Glomerular visceral epithelial cell (primary cell): Measurements from ENCODE around the gene CARD10.
"Not testable (repeated sequence)": the region's sequence is repeated elsewhere in the genome, so short reads cannot be mapped to it uniquely, and the experiment has no call there.

Experiments used
- DNase-seq: peaks from one replicate; pipeline ENCODE4 v3.0.0-alpha.2; 2016; ENCODE audit errors: extremely low spot score

CARD10 gene

DNA sequence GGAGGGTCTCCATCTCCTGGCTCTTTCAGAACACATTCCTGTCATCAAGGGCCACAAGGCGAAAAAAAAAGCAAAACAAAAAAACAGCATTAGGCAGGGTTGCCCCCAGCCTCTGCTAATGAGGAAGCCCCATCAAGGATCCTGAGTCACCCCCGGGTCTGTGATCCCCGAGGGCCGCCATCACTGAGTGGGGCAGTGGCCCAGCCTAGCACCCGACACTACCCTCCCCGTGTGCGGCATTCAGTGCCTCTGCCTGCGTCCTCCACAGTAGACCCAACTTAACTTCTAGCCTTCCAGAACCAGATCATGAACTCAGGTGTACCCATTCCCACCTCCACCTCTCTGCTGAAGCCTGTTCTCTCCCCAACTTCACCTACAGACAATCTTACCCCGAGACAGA is 34.5 kb upstream of the CARD10 start:
- DNase-seq: no peak

DNA sequence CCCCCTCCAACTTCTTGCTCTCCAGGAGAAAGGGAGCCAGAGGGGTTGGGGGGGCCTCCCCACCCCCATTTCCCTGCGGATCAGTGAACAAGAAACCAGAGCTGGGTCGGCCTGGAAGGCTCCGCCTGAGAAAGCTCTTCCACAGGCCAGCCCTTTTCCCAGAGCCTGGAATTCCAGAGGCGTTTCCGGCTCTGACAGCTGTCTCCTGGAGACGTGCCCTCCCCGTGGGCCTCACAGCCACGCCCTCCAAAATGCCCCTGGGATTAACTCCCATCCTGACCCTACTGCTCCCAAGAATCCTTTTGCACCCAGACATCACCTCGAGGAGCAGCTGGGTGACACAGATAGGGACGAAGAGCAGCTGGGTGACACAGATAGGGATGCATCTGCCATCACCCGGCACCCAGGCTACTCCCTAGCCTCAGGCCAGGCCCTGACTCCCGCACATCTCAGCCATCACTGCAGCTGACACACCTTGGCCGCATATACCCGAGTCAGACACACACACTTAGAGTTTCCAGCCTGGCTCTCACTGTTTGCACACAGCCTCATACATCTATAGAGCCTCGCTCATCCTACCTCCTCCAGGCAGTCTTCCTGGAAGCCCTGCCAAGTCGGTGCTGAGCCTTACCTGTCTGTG is 33.4 kb upstream of the CARD10 start:
- DNase-seq: peak; percentile 55

DNA sequence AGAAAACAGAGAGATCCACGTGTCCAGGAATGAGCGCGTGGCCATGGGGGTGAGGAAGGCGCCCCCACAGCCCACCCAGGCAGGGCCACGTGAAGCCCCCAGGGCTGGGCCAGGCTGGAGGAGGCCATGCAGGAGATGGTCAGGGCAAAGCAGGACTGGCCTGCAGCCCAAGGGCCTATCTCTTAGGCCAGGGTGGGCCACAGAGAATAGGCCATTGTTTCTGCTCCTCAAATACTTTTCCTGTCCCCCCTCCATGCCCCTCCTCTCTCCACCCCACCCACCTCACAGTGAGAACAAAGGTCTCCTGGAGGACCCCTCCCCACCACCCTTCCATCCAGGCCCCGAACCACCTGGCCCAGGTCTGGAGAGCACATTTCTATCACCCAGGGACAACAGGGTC is 32.8 kb upstream of the CARD10 start:
- DNase-seq: no peak

DNA sequence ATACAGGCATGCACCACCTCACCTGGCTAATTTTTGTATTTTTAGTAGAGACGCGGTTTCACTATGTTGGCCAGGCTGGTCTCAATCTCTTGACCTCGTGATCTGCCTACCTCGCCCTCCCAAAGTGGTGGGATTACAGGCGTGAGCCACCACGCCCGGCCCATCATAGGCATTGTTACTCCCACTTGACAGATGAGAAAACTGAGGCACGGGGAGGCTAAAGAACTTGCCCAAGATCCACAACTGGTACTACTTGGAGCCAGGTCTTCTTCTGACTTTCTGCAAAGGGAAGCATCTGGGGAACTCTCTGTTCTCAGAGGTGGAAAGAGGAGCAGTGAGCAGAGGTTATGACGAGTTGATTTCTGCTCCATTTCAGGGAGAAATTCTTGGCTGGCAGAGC is 31.7 kb upstream of the CARD10 start:
- DNase-seq: not testable (repeated sequence)

DNA sequence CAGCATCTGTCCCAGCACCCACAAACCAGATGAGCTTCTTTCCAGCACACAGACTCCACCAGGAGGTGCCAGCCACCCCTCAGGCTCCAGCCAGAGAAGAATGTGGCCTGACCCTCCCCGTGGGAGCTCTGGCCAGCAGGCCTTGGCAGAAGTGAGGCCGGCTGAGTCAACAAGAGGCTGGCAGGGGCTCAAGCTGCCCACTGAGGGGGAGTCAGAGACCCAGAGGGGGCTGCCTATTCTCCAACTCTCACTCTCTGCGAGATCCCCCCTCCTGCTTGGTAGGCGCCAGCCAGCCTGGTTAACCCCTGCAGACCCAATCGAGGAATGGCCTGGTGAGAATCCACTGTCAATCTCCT is 30.5 kb upstream of the CARD10 start:
- DNase-seq: peak; percentile 68

DNA sequence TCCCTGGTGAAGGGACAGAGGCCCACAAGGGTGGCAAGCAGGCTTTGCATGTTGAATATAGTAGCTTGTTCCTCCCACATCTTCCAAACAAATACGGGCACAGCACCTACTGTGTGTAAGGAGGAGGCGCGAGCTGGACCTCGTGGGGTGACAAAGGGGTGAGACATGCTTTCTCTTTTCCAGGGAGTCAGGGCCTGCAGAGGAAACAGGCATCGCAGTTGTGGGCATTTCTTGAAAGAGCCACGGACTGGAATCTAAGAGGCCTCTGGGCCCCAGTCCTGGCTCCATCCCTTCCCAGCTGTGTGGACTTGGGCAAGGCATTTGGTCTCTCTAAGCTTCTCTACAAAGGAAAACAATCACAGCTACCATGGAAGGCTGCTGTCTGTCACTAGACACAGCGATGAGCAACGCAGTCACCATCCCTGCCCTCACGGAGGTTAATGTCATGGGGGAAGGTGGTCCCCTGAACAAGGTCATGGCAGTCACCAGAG is 28.1 kb upstream of the CARD10 start:
- no peak for DNase-seq

DNA sequence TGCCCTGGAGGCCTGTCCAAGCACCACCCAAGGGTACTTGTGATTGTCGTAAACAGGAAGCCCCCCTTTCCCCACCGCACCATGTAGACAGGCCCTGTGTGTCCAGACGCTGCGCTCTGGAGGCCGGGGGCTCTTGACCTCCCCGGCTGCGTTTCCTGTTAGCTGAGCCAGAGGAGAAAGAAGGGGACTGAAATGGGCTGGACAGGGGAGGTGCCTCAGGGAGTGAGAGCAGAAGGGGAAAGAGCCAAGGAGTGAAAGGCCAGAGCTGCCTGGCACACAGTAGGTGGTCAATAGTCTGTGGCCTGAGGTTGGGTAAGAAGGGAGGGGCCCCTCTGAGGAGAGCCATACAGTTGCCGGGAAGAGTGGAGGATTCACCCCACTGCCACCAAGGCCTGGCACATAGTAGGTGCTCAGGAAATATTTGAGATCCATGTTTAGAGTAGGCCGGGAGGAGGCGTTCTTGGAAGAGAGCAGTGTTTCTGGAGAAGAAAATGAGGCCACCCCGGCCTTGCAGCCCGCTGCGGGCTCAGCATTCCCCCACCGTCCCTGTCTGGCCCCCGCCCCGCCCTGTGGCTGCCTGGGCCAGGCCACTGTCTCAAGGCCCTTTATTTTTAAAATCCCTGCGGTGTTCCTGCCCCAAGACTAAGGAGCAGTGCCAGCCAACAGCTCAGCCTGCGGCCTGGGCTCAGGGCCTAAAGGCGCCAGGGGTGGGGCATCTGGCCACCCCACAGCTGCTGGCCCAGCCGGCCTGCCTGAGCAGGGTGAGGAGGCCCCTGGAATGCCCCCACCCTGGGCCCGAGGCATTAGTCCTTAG is 27.4 kb upstream of the CARD10 start:
- peak; percentile 69 for DNase-seq

DNA sequence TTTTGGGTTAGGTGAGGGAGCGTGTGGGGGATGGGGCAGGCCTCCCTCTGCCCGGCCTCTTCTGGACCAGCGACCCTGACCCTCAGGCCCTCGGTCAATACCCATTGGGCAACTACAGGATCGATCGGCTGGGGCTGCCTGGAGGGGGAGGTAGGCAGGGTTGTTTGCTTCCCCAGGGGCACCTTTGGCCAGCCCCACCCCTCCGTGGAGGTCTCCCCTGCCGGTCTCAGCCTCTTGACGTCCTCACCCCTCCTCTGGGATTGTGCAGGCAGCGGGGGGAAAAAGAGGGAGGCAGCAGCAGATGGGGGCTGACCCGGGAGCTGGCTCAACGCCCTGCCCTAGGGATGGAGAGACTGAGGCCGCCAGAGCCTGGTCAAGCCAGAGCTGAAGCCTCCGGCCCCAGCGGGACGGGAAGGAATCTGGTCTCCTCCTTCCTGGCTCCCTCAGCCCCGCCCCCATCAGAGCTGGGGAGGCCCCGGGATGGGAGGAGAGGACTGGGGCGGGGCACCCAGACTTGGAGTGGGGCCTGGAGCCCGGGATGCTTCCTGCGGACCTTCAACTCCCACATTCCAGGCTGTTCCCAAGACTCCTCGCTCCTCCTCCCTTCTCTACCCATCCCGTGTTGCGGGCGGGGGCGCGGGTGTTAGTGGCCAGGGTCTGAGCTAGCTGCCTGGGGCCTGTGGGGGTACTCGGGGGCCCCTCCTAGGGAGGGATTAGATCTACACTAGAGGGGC is 26.7 kb upstream of the CARD10 start:
- peak; percentile 94 for DNase-seq

DNA sequence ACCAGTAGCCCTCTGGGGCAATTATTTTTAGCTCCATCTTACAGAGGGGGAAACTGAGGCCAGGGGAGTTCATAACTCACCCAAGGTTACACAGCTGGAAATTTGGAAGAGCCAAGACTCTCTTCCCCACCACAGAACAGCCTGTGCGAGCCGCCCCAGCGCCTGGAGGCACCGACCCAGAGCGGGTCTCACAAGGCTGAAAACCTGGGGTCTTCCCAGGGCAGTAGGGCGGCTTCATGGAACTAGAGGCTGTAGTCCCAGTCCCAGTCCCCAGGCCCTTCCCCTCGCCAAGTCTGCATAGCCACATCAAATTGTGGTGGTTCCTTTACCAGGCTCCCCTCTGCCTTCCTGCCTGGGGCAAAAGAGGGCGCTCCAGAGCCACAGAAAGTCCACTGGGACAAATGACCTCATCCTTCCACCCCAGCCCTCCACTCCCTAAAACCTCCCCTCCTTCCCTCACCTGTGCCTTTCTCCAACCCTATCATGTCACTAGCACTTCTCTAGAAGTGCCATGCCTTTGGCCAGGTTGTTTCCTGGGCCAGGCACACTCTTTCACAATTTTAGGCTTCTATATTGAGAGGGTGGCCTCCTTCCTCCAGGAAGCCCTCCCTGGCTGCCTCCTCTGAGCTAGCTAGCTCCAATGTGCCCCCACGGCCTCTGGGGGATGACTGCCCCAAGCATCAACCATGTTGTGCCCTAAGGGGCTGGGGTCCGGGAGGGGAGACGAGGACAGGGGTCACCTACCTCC is 25.9 kb upstream of the CARD10 start:
- peak; percentile 69 for DNase-seq

DNA sequence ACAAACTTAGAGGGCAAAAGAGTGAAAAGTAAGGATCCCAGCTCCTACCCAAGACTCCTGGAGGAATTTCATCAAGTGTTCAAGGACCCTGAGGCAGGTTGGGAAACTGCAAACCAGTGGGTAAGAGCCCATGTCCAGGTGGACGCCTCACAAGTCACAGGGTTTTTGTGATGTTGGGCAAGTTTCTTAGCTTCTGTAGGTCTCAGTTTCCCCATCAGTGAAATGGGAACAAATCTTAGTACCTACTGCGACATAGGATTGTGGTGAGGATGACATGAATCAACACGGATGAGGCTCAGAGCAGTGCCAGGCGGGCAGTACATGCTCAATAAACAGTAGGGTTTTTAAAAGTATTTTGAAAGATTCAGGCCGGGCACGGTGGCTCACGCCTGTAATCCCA is 23.7 kb upstream of the CARD10 start:
- DNase-seq: no peak

DNA sequence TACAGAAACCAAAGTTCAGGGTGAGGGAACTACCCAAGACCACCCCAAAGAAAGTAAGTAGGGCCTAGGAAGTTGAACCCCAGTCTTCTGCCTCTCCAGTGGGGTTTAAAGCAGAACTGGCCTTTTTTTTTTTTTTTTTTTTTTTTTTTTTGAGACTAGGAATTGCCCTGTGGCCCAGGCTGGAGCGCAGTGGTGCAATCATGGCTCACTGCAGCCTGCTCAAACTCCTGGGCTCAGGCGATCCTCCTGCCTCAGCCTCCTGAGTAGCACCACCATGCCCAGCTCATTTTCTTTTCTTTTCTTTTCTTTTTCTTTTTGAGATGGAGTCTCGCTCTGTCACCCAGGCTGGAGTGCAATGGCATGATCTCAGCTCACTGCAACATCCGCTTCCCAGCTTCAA is 23.2 kb upstream of the CARD10 start:
- DNase-seq: not testable (repeated sequence)

DNA sequence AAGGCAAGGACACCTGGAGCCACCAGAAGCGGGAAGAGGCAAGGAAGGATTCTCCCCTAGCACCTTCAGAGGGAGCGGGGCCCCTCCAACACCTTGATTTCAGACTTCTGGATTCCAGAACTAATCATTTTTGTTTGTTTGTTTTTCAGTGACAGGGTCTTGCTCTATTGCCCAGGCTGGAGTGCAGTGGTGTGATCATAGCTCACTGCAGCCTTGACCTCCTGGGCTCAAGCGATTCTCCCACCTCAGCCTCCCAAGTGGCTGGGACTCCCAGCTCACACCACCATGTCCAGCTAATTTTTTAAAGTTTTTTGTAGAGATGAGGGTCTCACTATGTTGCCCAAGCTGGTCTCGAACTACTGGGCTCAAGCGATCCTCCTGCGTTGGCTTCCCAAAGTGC is 20.6 kb upstream of the CARD10 start:
- DNase-seq: not testable (repeated sequence)

DNA sequence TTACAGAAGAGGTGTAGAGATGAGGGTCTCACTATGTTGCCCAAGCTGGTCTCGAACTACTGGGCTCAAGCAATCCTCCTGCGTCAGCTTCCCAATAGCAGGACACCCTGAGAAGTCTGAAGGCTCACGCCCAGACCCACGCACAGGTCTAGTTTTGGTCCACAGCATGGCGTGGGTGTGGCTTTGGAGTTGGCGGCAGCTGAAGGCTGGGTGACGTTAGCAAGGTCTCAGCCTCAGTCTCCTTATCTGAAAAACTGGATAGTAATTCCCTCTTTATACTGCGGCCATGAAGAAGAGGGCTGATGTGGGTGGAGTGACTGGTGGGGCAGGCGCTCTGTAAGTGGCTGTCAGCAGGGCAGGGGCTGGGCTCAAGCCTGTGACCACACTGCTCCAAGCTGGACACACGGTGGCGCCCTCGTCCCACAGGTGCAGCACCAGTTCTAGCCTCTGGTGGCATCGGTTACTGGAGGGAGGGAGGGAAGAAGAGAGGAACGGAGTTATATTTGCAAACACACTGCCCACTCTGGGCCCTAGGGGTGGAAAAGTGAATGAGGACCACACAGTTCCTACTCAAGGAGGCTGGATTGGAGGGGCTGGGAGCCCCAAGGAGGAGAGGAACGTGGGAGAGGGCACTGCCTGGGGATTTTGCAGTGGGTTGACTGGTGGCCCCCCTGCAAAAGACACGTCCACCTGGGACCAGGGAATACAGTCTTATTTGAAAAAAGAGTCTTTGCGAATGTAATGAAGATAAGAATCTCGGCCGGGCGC is 19.6 kb upstream of the CARD10 start:
- DNase-seq: peak; percentile 91

DNA sequence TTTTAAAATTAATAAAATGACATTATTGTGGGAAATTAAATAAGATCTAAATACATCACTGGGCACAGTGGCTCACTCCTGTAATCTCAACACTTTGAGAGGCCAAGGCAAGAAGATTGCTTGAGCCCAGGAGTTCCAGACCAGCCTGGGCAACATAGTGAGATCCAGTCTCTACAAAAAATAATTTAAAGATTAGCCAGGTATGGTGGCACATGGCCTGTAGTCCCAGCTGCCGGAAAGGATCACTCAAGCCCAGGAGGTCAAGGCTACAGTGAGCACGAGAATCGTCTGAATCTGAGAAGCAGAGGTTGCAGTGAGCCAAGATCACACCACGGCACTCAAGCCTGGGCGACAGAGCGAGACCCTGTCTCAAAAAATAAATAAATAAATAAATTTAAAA is 15.9 kb upstream of the CARD10 start:
- no peak for DNase-seq

DNA sequence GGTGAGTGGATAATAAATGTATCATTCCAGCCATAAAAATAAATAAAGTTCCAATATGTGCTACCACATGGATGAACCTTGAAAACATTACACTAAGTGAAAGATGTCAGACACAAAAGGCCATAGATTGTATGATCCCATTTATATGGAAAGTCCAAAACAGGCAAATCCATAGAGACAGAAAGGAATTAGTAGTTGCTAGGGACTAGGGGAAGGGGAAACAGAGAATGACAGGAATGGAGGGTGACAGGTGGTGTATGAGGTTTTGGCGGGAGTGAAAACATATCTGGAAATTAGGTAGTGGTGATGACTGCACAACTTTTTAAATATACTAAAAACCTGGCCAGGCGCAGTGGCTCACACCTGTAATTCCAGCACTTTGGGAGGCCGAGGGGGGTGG is 15.2 kb upstream of the CARD10 start:
- DNase-seq: no peak

DNA sequence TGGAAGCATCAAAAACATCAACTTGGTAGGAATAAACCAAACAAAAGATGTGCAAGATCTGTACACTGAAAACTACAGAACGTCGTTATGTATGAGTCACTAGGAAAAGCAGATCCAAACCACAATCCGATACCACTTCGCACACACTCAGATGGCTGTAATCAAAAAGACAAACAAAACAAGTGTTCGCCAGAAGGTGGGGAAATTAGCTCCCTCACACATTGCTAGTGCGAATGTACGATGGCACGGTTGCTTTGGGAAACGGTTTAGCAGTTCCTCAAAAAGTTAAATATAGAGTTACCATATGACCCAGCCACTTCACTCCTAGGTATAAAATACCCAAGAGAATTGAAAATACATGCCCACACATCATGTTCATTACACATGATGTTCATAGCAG is 14.8 kb upstream of the CARD10 start:
- peak; percentile 61 for DNase-seq

DNA sequence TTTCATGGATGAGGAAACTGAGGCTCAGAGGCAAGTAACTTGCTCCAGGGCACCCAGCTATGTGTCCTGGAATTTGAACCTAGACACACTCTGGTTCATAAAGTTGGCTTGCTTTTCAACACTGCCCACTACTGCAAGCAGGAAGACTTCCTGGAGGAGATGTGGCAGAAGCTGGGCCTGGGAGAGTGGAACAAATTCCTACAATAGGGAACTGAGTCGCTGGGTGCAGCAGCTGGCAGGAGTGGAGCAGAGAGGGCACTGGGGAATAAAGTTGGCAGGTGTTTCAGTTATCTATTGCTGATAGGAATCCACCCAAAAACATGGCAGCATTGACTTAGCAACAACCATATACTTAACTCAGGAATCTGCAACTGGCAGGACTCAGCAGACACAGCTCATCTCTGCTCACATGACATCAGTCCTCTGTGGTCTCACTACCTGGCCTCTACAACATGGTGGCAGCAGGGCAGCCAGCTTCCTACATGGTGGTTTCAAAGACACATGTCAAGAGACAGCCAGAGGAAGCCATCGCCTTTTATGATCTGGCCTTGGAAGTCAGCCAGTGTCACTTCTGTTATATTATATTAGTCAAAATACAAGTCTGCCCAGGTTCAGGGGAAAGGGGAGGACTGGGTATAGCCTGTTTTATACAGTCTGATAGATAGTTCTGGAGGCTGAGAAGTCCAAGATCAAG is 10.6 kb upstream of the CARD10 start:
- no peak for DNase-seq

DNA sequence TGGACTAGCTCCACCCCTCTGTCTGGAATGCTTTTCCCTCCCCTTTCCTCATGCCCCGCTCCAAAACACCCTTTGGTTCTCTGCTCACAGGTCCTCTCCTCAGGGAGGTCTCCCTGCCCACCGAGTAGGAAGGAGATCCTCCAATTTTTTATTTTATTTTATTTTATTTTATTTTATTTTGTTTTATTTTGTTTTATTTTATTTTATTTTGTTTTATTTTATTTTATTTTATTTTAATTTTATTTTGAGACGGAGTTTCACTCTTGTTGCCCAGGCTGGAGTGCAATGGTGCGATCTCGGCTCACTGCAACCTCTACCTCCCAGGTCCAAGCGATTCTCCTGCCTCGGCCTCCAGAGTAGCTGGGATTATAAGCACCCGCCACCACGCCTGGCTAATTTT is 8.7 kb upstream of the CARD10 start:
- not testable (repeated sequence) for DNase-seq

DNA sequence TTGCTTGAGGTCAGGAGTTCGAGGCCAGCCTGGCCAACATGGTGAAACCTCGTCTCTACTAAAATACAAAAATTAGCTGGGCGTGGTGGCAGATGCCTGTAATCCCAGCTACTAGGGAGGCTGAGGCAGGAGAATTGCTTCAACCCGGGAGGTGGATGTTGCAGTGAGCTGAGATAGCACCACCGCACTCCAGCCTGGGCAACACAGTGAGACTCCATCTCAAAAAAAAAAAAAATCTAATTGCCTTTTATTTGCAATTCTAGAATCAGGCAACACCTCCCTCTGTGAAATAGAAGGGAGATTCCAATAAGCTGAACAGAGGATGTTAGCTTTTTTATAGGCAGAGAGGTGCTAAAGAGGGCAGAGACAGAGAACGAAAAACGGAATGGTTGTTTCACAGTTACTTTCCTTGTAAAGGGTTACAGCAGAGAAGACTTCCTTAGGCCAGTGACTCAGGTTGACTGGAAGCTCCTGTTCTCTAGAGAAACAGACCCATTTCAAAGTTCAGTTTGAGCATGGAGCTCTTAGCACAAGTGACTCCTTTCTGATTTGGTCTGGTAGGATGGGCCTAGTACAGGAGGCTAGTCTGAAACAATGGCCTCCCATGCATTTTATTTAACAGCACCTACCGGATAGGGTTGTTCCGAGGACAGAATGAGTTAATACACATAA is 8.0 kb upstream of the CARD10 start:
- not testable (repeated sequence) for DNase-seq

DNA sequence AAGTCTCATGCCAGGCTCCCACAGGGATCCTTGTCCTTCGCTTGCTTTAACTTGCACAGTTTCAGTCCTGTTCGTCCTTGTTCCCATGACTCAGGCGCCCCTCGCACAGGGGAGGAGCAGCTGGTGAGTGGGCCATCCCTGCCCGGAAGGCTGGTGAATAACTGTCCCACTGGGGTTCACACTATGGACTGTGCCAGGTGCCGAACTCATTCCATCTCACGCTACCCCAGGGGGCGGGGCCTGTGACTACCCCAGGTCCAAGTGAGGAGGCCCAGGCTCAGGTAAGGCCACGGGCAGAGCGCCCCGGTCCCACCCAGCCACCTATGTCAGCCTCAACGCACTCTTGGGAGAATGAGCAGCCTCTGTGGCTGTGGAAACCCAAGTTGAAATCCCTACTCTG is 7.2 kb upstream of the CARD10 start:
- no peak for DNase-seq
